Endothelial cell of umbilical vein (primary cell): ENCODE measurements around the gene ZNHIT2. TPM values are rescaled to one million over a fixed set of nuclear protein-coding genes. Genes with fewer than 3 reads are reported as not detected.

Source experiments
- BruUV-seq: library from RNA; stranded (reverse); fragments of 400-500 nt; replicated peaks from 2 replicates; lab custom pipeline; 2021; lab: Mats Ljungman, UMichigan
- CTCF ChIA-PET: fragments of 300-600, 350-600 bp; sonication (Branson Sonifier 250); formaldehyde crosslinking; loops from one replicate; lab custom pipeline; 2021; ENCODE audit warnings: antibody characterized with exemption, inconsistent platforms; lab: Charles Lee
- POLR2A ChIA-PET: fragments of 300-600, 350-600 bp; sonication (Branson Sonifier 250); formaldehyde crosslinking; loops from one replicate; lab custom pipeline; 2021; ENCODE audit warnings: antibody characterized with exemption, inconsistent platforms; lab: Charles Lee
- DNase-seq: peaks from one replicate; pipeline ENCODE4 v3.0.0-alpha.2; 2011; ENCODE audit warnings: low read depth, low spot score
- FAIRE-seq: peaks from 2 replicates; lab custom pipeline; 2011; peaks lifted over from hg19 to GRCh38; lab: Jason Lieb, UNC
- H2AFZ ChIP-seq: 2 replicates; pipeline ENCODE4 v1.6.0; 2012; ENCODE audit warnings: low read depth, low read length, control low read depth, inconsistent platforms
- H3K27ac ChIP-seq: 2 replicates; pipeline ENCODE4 v1.5.1; 2011; ENCODE audit warnings: low read depth, mild to moderate bottlenecking, control low read depth, low read length, moderate library complexity; ENCODE audit not compliant: insufficient read depth
- H3K27me3 ChIP-seq, 2 experiments: 2 replicates each; pipeline versions ENCODE4 v1.6.0 to v1.6.1; 2011; ENCODE audit warnings: low read length in 2 of 2, mixed read lengths in 1 of 2; ENCODE audit not compliant: control insufficient read depth in 2 of 2, insufficient read depth in 2 of 2
- H3K36me3 ChIP-seq, 2 experiments: 2 replicates in 1 of 2; 3 replicates in 1 of 2; pipeline ENCODE4 v1.5.1; 2011; ENCODE audit warnings: low read length in 2 of 2, mild to moderate bottlenecking in 1 of 2, moderate library complexity in 1 of 2; ENCODE audit not compliant: control insufficient read depth in 2 of 2, insufficient read depth in 2 of 2; ENCODE audit errors: extremely low read depth in 1 of 2
- H3K4me1 ChIP-seq: 3 replicates; pipeline ENCODE4 v1.5.1; 2011; ENCODE audit warnings: mild to moderate bottlenecking, low read length; ENCODE audit not compliant: control insufficient read depth, insufficient read depth; ENCODE audit errors: extremely low read depth
- H3K4me2 ChIP-seq: 2 replicates; pipeline ENCODE4 v1.6.1; 2011; ENCODE audit warnings: low read length, control low read depth, mixed read lengths; ENCODE audit not compliant: insufficient read depth
- H3K4me3 ChIP-seq, 3 experiments: fragments of 200-600 bp in 1 of 3; sonication (generic), shearing (Covaris generic) in 1 of 3; replicated peaks in 1 of 3; 2 replicates each; pipeline ENCODE4 v1.5.1; 2011 to 2016; ENCODE audit warnings: control low read depth in 3 of 3, low read length in 3 of 3, mild to moderate bottlenecking in 2 of 3, inconsistent platforms in 1 of 3, low read depth in 1 of 3, moderate library complexity in 1 of 3; ENCODE audit not compliant: insufficient read depth in 1 of 3
- H3K79me2 ChIP-seq: 2 replicates; pipeline ENCODE4 v1.6.0; 2012; ENCODE audit warnings: low read length, inconsistent platforms; ENCODE audit not compliant: control insufficient read depth, insufficient read depth
- H3K9ac ChIP-seq: replicated peaks from 2 replicates; pipeline ENCODE3; 2011; ENCODE audit warnings: low read length, control low read depth; ENCODE audit not compliant: insufficient read depth; ENCODE audit errors: extremely low read depth
- H3K9me1 ChIP-seq: replicated peaks from 3 replicates; pipeline ENCODE4 v1.6.0; 2011; ENCODE audit warnings: mild to moderate bottlenecking, low read length; ENCODE audit not compliant: control insufficient read depth, insufficient read depth; ENCODE audit errors: extremely low read depth
- H3K9me3 ChIP-seq: replicated peaks from 2 replicates; pipeline ENCODE4 v1.5.1; 2012; ENCODE audit warnings: low read length, inconsistent platforms; ENCODE audit not compliant: control insufficient read depth, insufficient read depth
- H4K20me1 ChIP-seq: replicated peaks from 2 replicates; pipeline ENCODE3; 2011; ENCODE audit warnings: mild to moderate bottlenecking, low read length; ENCODE audit not compliant: control insufficient read depth, insufficient read depth; ENCODE audit errors: extremely low read depth
- EZH2 ChIP-seq: IDR thresholded peaks from 2 replicates; pipeline ENCODE4 v1.6.1; 2012; ENCODE audit warnings: borderline replicate concordance, low read depth, mild to moderate bottlenecking, moderate library complexity, low read length, inconsistent platforms; ENCODE audit not compliant: severe bottlenecking
- FOS ChIP-seq: IDR thresholded peaks from 2 replicates; pipeline ENCODE4 v1.6.1; 2011; ENCODE audit warnings: mild to moderate bottlenecking, low read length, moderate library complexity, borderline replicate concordance; ENCODE audit not compliant: insufficient read depth
- GATA2 ChIP-seq: IDR thresholded peaks from 2 replicates; pipeline ENCODE4 v1.7.0; 2011; ENCODE audit warnings: low read depth, mild to moderate bottlenecking, moderate library complexity, mixed read lengths, low read length; ENCODE audit not compliant: insufficient read length, insufficient read depth
- JUN ChIP-seq: IDR thresholded peaks from 2 replicates; pipeline ENCODE4 v1.6.1; 2011; ENCODE audit warnings: borderline replicate concordance, low read depth; ENCODE audit not compliant: insufficient read length, insufficient read depth
- MYC ChIP-seq: IDR thresholded peaks from one replicate; pipeline ENCODE4 v1.6.1; 2011; ENCODE audit warnings: mild to moderate bottlenecking, low read depth, low read length
- POLR2A ChIP-seq: IDR thresholded peaks from 2 replicates; pipeline ENCODE4 v1.6.1; 2012; ENCODE audit warnings: low read depth, mild to moderate bottlenecking, control low read depth, low read length
- POLR2AphosphoS5 ChIP-seq: IDR thresholded peaks from 2 replicates; pipeline ENCODE4 v1.6.1; 2012; ENCODE audit warnings: low read depth, mild to moderate bottlenecking, control low read depth, low read length, moderate library complexity; ENCODE audit not compliant: insufficient read depth
- dilution Hi-C: fragments of 300-500 bp; cut with MboI; formaldehyde crosslinking; loops from one replicate; pipeline ENCODE4 v1.15.0; 2019; ENCODE audit warnings: low sequenced_read_pairs; ENCODE audit not compliant: extremely low pct_ligation_motif_present
- intact Hi-C: fragments of 100-400 bp; cut with micrococcal nuclease; formaldehyde crosslinking; loops from one replicate; pipeline ENCODE4 v1.10.0; 2022
- polyA plus RNA-seq, 4 experiments: library from polyadenylated mRNA; depleted of rRNA in 3 of 4; stranded (reverse) in 3 of 4; unstranded in 1 of 4; fragments of >200 nt; gene quantifications; 2 replicates each; pipeline versions ENCODE4 v1.2.1 to v1.2.3, GENCODE V29; 2011 to 2012; ENCODE audit warnings: missing spikeins in 1 of 4
- total RNA-seq: library from RNA; stranded (reverse); gene quantifications from 2 replicates; pipeline ENCODE4 v1.2.3, GENCODE V29; 2021
- TF ChIP-seq, protein P1 (sequence below), 2 donors: IDR thresholded peaks; 1 replicate in 1 of 2; 2 replicates in 1 of 2; pipeline ENCODE4 v1.5.1; 2011; ENCODE audit warnings: low read length in 2 of 2, mild to moderate bottlenecking in 2 of 2, moderate library complexity in 2 of 2, control low read depth in 1 of 2, inconsistent platforms in 1 of 2, low read depth in 1 of 2; ENCODE audit not compliant: insufficient read depth in 1 of 2; ENCODE audit errors: extremely low read depth in 1 of 2
- TF ChIP-seq, protein P2 (sequence below): IDR thresholded peaks from 2 replicates; pipeline ENCODE4 v1.6.1; 2011; ENCODE audit not compliant: insufficient read depth, insufficient read length

Gene ZNHIT2
- total and polyA plus RNA-seq, 2 donors (not counting 3 experiments of a cell fraction or from before 2014, with no cell fraction given) = 7.1 to 9.0 TPM

DNA sequence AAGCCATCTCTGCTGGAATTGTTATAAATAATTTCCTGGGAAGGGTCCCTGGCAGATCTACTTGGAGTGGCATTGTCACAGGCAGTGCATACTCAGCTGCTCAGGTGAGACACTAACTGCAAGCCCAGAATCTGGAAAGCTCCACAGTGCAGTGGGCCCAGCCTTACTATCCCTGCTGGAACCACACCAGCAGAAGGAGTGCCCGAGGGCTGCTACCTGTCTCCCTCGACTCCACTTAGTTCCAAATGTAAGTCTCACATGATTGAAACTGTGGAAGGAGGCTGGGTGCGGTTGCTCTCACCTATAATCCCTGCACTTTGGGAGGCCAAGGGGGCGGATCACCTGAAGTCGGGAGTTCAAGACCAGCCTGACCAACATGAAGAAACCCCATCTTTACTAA is 31.2 kb upstream of the ZNHIT2 start:
- CTCF ChIA-PET = no interaction called here
- no peak for FAIRE-seq
- POLR2A ChIA-PET = interaction anchor here (0.6 kb wide), 1 partner anchor 8 kb away, joined by 4 read pairs; no protein-coding TSS in a partner anchor

More for the DNA sequence above, 31.2 kb upstream of the ZNHIT2 start:
- intact Hi-C loops (no loop called here), dilution Hi-C loops (no loop called here)
- Histone ChIP-seq H3K27ac (no peak overlapping the region), H3K9ac (no peak overlapping the region), H2AFZ (no peak overlapping the region), H3K79me2 (no peaks in the 10 kb centered on the region), H3K4me2 (no peak overlapping the region), H4K20me1 (no peaks in the 10 kb centered on the region), H3K27me3 (peaks cover 6 to 7% of the 10 kb centered on the region in 2 experiments), H3K9me1 (no peaks in the 10 kb centered on the region), H3K4me3 (no peak overlapping the region), H3K4me1 (peaks cover 7% of the 10 kb centered on the region), H3K9me3 (no peaks in the 10 kb centered on the region), H3K36me3 (no peaks in the 10 kb centered on the region)
- no peak for DNase-seq
- BruUV-seq = no TSS peak
- TF ChIP-seq POLR2AphosphoS5 (no peak), POLR2A (no peak), GATA2 (no peak), MYC (no peak), FOS (no peak), JUN (no peak), EZH2 (no peak)
- TF ChIP-seq, protein P1, sequence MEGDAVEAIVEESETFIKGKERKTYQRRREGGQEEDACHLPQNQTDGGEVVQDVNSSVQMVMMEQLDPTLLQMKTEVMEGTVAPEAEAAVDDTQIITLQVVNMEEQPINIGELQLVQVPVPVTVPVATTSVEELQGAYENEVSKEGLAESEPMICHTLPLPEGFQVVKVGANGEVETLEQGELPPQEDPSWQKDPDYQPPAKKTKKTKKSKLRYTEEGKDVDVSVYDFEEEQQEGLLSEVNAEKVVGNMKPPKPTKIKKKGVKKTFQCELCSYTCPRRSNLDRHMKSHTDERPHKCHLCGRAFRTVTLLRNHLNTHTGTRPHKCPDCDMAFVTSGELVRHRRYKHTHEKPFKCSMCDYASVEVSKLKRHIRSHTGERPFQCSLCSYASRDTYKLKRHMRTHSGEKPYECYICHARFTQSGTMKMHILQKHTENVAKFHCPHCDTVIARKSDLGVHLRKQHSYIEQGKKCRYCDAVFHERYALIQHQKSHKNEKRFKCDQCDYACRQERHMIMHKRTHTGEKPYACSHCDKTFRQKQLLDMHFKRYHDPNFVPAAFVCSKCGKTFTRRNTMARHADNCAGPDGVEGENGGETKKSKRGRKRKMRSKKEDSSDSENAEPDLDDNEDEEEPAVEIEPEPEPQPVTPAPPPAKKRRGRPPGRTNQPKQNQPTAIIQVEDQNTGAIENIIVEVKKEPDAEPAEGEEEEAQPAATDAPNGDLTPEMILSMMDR (IDR thresholded peaks at IDR 0.05; ENCODE audit: extremely low read depth in 1 of 2, insufficient read depth in 1 of 2, low read depth in 1 of 2, low read length in 2 of 2) = no peak
- TF ChIP-seq, protein P2, sequence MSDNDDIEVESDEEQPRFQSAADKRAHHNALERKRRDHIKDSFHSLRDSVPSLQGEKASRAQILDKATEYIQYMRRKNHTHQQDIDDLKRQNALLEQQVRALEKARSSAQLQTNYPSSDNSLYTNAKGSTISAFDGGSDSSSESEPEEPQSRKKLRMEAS = no peak
